GM12801 (cell line): ENCODE measurements around the gene MAGEA8.

Experiments
- TF ChIP-seq, protein P1 (sequence below): IDR thresholded peaks from one replicate; pipeline ENCODE4 v1.5.1; 2011; ENCODE audit warnings: control low read depth; ENCODE audit not compliant: insufficient read length; ENCODE audit errors: extremely low read depth

The MAGEA8 gene

DNA sequence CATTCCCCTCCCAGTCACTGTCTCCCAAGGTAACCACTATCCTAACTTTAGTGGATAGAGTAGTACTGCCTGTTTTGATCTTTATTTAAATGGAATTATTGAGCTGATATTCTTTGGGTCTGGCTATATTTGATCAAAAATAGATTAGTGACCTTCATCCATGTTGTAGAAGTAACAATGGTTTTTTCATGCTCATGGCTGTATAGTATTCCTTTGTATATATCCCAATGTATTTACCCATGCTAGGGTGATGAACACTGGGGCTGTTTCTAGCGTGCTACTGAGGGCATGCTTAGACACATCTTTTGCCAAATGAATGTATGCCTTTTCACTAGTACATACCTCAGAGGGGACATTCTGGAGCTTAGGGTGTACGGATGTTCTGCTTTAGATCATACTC is 10.1 kb upstream of the MAGEA8 start:
- TF ChIP-seq, protein P1, sequence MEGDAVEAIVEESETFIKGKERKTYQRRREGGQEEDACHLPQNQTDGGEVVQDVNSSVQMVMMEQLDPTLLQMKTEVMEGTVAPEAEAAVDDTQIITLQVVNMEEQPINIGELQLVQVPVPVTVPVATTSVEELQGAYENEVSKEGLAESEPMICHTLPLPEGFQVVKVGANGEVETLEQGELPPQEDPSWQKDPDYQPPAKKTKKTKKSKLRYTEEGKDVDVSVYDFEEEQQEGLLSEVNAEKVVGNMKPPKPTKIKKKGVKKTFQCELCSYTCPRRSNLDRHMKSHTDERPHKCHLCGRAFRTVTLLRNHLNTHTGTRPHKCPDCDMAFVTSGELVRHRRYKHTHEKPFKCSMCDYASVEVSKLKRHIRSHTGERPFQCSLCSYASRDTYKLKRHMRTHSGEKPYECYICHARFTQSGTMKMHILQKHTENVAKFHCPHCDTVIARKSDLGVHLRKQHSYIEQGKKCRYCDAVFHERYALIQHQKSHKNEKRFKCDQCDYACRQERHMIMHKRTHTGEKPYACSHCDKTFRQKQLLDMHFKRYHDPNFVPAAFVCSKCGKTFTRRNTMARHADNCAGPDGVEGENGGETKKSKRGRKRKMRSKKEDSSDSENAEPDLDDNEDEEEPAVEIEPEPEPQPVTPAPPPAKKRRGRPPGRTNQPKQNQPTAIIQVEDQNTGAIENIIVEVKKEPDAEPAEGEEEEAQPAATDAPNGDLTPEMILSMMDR, result no peak

DNA sequence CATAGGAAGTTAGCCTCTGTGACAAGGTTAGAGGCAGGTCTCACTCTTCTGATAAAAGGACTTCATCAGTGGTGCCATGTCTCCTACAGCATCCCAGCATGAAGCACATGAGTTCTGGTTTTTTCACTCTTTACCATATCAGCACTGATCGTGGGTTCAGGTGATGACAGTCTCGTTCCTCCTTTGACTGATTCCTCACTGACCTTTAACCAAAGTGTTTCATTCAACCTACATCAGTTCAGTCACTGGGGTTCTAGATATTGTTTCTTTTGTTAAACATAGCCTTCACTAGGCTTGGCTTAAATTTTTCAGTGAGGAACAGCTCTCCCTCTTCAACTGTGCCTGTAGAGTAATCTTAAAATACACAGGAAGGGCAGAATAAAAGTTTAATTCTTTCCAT is 9.6 kb upstream of the MAGEA8 start:
- TF ChIP-seq, protein P1, result no peak

DNA sequence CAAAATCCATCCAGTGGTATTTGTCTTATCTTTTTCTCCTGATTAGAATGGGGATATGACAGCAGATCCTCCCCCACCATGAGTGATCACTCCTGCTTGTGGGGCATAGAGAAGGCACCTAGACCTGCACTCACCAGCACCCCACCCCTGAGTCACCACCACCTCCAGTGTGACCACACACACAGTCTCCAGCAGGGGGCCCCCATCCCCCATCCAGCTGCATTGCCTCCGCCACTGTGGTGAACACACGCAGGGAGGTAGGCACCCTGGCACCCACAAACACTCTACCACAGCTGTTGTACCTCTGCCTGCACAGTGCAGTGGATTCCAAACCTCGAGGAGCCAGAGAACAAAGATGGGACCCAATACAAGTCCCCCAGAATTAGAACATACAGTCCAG is 9.0 kb upstream of the MAGEA8 start:
- TF ChIP-seq, protein P1, result no peak

DNA sequence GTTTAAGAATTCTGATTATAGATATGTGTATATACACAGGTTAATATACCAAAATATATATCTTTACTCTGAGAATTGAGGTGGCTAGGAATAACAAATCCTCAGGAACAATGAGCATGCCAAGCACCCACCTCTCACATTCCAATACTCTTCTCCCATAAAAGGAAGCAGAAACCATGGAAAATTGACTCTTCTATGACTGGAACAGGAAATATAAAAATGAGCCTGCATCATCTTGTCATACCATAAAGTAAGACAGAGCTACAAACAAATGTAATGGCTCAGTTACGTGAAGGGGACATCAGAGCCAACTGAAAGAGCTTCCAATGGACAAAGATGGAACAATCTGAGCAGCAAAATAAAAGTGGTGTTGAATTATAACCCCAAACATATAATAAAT is 3.8 kb upstream of the MAGEA8 start:
- TF ChIP-seq, protein P1, result no peak

DNA sequence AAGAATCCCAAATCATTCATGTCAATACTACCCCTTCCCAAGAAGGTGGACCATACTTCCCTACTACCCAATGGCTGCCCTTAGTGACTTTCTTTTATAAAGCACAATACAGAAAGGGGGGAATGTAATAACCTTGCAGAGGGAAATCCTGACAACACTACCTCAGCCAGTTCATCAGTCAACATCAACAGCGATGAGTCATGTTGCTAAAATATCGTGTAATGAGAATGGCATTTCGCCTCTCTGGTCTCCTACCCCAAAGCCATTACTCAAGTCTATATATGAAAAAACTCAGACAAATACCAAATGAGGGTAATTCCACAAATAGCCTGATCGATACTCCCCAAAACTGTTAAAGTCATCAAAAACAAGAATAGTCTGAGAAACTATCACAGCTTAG is 3.3 kb upstream of the MAGEA8 start:
- TF ChIP-seq, protein P1, result no peak

DNA sequence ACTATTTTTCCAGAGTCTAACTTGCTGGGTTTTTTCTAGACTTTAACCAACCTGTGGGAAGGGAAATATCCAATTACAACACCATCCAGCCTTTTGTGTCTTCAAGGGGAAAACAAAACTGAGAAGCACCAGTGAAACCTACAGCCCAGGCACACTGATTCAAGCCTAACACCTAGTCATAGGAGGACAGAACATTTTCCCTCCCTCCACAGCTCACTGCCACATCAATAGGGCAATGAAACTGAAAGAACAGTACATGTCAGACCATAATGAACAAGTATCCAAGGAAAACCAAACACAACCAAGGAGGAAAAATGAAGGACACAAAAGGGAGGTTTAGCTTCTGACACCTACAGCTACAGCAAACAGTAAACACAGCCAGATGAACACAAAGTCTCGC is 17.6 kb downstream of the MAGEA8 start:
- TF ChIP-seq, protein P1, result no peak

DNA sequence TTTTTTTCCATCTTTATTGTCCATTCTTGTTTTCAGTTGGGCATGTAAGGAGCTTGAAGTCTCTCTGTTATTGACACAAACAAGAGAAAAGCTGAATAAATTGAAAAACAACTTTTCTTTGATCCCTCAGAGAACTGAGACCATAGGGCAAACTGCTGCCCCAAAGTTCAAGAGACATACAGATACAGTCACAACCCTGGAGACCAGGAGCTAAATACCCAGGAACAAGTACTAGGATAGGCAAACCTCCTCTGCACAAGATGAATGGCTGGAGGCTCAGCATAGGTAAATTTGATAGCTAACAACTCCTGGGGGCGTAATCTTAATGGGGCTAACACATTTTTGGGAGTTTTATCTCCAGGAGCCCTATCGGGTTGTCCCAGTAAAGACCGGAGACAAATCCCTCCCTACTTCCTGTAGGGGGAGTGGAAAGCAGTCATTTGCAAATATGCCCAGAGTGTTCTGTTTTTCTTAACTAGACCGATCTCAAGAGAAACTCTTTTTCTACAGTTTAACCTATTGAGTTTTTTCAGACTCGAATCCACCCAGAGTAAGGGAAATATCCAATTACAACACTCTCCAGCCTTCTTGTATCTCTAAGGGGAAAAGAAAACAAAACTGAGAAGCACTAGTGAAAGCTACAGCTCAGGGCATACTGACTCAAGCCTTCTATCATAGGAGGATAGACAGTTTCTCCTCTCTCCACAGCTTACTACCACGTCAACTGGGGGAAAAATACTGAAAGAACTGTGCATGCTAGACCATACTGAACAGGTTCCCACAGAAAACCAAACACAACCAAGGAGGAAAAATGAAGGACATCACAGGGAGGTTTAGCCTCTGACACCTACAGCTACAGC is 23.1 kb downstream of the MAGEA8 start:
- TF ChIP-seq, protein P1, result no peak
